NK-92 (cell line): ENCODE measurements around the gene COL25A1.
"Not testable (repeated sequence)": the region's sequence is repeated elsewhere in the genome, so short reads cannot be mapped to it uniquely, and the experiment has no call there.

Source experiments
- DNase-seq: peaks from one replicate; lab custom pipeline; 2025; ENCODE audit not compliant: unreplicated experiment; lab: John Stamatoyannopoulos, UW

The COL25A1 gene

DNA sequence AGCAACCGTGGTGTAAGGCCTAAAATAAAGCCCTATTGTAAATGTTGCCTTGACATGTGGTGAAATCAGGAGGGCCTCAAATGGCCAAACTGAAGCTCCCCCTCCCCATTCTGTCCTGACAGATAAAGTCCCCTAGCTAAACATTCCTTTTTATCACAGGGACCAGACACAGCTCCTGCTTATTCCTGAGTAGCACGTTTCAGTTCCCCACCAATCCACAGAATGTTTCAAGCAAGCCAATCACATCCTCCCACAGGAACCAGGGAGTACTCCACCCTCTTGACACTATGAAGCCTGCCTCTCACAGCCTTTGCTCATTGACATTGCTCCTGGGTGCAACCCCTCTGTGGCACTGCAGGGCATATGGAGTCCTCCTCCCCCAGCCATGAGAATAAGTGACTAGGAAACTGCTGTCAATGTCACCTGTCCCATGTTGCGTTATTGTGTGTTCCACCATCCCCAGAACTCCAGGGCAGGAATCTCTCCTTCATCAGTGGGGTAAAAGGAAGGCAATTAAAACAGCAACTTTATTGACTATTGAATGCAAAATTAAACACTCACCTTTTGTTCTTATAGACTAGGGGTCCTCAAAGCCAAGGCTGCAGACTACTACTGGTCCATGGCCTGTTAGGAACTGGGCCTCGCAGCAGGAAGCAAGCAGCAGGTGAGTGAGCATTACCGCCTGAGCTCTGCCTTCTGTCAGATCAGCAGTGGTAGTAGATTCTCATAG lies 128.1 kb downstream of the COL25A1 start:
- DNase-seq: no peak

DNA sequence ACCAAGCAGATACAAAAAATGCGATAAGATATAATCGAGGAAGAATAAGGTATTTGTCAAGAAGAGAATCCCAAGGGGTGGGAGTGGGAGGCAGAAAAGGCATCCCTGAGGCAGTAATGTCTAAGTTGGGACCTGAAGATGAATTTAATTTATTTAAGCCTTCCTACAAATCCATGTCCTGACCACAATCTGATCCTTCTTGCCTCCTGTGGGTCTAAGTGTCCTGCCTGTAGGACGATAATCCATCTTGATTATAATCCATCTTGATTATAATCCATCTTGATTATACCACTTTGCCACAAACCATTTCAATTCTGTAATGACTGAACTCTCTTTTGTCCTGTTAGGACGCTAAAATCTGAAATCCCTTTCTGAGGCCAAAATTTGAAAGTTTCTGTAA lies 130.2 kb downstream of the COL25A1 start:
- DNase-seq: no peak

DNA sequence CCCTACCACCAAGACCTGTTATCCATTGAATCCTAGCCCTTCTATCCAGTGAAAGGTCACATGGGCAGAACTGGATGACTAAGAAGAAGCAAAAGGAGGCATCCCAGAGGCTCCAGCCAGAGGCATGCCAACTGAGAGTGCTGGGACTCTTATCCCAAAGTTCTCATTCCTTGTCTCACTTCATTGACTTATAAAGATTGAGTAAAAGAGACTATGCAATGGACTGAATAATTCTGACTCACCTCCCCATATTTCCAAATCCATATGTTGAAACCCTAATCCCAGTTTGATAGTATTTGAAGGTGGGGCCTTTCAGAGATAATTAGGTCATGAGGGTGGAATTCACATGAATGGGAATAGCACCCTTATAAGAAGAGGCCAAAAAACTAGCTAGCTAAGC lies 131.4 kb downstream of the COL25A1 start:
- no peak for DNase-seq

DNA sequence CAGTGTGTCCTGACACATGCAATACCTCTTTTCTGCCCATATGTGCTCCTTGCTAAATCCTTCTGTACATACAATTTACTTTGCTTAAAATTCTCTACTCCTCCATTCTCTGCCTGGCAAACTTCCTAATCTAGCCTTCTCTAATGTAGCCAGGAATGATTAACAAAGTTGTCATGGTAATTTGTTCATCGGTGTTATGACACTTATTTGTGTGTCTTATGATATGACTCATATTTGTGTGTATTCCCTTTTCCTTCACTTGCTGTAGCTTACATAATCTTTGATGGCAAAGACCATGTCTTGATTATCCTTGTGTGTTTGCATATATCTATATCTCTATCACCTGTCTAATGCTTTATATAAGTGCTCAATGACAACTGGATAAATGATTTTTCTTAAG lies 133.3 kb downstream of the COL25A1 start:
- DNase-seq: no peak

DNA sequence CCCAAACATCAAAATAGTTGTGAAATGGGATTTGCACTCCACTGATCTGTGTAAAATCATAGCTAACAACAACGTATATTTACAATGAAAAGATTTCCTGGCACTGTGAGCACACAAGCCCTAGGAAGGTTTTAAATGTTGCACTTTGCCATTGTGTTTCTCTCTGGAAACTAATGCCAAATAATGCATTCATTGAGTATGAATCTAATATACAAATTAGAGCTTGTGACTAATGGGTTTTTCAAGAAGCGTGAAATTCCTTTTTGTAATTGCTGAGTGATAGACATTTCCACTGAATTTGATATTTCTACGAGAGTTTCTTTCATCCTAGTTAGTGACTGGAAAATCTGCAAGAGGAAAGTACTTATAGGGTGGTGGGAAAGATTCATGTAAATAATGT lies 135.9 kb downstream of the COL25A1 start:
- no peak for DNase-seq

DNA sequence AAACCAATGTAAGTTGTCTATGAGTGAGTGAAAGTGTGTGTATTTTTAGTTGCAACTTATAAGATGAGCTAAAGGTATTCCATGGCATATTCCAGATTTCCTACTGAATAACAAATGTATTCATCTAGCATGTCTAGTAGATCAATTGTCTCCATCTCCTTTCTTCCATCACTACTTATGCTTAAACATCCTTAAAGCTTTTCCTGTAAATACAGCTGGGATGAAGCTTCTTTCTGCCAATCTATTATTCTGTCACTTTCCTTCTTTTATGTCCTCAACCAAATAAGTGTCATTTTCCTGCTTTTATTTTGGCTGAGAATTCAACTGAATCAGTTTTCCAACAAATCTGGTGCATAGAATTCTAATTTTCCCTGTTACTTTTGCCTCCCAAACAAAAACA lies 136.3 kb downstream of the COL25A1 start:
- no peak for DNase-seq

DNA sequence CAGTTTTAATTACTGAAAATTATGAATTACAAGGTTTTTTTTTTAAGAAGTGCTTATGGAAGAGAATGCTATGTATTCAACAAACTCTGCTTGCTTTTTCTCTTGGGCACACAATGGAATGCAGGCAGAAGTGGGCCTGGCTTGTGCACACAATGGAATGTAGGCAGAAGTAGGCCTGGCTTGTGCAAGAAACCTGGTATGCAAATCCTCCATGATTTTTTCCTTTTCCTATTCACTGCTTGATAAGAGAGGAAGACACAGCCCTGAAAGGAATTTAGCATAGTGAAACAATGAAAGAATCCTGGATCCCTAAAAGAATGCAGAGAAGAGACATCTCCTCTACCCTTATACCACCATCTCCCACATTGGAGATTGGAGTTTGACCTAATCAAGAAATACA lies 138.4 kb downstream of the COL25A1 start:
- DNase-seq: no peak

DNA sequence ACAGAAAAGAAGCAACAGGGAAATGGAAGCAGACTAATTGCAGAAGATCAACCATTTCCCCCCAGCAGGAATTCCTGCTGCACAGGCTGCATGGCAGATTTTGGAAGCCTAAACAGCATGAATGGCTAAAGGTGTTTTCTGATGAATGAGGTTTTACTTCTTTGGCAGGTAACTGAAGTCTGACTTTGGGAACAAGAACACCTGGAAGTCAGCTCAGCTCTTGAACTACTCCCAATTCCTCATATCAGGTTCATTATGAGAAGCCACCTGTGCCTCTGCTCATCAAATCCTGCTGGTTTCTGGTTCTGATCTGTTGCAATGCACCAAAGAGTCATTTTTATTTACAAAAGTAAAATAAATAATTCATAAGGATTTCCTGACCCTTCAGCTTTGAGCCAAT lies 139.0 kb downstream of the COL25A1 start:
- no peak for DNase-seq

DNA sequence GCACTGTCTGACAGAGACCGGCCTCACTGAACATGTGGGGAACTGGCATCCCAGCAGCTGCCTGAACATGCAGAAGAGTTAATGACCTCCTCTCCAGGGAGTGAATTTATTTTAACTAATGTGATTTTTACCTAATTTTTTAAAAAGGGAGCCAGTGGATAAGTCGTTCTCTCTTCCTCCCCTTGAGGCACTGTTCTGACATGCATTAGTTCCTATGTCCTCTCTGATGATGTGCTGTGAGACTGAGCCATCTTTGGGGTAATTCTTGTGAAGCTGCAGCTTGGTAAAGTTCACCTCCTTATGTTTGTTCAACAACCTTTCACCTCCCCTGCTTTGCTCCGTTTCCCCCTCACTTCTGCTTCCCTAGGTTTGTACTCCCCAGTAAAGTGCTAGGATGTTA lies 139.7 kb downstream of the COL25A1 start:
- DNase-seq: no peak

DNA sequence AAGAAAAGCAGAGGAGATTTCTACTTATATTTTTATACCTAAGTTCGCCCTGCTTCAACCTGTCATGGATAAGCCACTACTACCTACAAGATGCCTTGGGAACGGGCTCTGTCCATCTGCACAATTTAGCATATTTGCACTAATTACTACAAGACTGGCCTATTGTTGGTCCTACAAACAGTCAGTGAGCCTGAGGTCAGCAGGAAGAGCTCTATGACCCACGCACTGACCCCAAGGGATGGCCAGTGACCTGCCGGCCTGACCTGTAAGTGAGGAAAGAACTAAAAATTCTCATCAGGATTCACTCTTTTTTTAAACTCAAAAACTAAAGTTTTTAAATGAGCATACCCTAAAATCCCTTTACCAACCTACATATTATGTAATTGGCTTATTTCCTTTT lies 142.0 kb downstream of the COL25A1 start:
- no peak for DNase-seq

DNA sequence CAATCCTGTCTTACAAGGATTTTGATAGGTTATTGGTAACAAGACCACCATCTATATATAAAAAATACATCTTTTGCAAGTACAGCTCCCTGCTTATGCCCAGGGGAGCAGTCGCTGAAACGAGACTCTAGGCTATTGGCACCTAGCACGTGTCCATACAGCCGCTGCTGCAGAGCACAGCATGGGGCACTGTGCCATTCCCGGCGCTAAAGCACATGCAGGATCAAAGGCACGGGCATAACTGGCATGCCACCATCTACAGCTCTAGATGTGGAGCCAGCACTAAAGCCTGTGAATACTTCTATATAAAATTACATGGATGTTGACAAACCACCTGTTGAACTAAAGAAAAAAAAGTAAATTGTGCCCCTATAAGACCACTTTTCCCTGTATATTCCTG lies 144.8 kb downstream of the COL25A1 start:
- DNase-seq: no peak

DNA sequence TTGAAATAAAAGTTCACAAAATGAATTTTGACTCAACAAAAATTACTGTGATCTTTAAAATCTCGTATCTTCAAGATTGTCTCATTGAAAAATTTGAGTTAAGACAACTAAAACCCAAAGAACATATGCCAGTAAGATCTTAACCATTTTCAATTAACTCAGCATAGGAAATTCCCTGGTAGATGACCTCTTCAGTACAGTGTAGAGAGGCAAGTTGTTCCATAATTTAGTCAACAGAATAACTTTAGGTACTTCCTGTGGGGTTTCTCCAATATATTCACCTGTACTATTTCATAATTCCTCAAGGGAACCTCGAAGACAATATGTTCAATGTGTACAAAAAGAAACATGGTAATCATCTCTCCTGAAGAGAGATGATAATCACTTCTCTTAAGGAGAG lies 145.3 kb downstream of the COL25A1 start:
- no peak for DNase-seq

DNA sequence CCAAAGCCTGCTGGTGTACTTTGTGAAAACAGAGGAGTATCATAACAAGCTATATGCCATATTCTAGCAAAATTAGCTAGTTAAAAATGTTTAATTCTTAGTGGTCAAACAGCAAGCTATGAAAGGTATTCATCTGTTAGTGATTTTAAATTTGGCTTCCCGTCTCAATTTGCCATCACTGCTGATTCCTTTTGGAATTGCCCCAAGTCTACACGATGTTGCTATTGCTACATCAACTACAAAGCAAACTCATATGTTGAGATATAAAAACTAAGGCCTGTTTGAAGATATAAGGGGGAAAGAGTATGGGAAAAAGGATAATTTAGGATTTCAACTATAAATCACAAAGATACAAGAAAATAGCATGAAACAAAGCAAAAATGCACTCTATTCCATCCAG lies 146.1 kb downstream of the COL25A1 start:
- DNase-seq: no peak

DNA sequence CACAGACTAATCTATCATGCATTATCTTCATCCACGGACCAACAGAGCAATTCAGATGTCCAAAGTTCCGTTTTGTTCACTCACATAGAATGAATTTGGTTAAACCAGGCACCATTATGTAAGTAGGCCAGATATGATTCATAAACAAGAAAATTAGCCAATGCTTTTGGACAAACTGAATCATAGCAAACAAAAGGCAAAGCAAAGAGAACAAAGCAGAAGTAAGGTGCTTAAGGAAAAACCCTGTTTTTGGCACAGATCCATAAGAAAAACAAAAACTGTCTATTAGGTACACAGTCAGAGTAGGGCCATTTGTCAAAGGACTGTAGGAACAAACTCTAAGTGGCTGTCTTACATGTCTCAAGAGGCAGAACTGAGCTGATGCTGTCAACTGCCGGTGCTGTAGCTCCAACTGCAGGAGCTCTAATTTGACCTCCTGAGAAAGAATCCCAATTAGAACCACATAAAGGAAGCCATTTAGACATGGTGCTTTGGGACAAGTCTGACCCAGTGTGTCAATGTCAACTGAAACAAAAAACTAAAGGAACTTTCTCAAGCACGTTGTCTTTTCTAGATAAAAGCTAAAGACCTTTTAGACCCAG lies 146.7 kb downstream of the COL25A1 start:
- DNase-seq: no peak

DNA sequence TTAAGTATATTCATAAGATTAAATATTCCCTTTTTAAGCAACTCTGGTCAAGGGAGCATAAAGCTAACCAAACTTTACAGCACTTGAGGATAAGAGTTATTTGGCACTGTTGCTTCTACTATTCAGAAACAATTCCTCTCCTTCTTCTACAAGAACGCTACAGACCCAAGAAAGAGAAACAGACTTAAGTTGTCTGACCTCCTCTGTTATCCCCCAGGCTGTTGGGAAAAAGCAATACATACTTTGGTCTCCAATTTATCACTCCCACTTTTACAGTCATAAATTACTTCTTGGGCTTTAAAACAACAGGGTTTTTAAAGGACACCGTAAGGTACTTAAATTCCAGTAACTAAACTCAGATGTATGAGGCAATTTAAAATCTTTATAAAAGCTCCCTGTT lies 147.4 kb downstream of the COL25A1 start:
- DNase-seq: no peak

DNA sequence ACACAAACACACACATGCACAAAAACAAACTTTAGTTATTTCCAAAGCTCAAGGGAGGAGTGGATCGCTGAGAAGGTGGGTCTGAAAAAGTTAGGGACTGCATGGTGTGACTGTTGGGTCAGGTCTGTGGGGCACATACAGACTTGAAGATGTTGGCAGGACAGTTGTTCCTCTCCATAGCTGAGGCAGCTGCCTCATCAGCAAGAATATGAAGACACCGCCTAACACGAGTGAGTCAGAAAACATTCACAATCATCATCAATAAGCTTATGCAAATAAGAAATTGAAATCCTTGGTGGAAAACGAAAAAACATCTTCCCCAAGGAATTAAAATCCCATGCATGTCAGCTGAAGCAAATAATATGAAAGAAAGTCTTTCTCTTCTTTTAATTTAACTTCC lies 148.0 kb downstream of the COL25A1 start:
- no peak for DNase-seq

DNA sequence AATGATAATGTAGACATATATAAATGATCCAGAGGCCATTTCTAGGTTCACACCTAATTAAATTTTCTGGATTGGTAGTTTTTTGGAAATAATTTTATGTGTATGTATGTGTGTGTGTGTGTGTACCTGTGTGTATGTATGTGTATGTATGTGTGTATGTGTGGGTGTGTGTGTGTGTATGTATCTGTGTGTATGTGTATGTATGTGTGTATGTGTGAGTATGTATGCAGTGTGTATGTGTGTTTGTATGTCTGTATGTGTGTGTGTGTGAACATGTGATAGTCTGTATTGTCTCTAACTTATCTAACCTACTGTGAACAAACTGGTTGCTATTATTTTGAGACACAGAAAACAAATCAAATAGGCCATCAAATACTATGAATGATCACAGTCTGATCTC lies 152.6 kb downstream of the COL25A1 start:
- no peak for DNase-seq

DNA sequence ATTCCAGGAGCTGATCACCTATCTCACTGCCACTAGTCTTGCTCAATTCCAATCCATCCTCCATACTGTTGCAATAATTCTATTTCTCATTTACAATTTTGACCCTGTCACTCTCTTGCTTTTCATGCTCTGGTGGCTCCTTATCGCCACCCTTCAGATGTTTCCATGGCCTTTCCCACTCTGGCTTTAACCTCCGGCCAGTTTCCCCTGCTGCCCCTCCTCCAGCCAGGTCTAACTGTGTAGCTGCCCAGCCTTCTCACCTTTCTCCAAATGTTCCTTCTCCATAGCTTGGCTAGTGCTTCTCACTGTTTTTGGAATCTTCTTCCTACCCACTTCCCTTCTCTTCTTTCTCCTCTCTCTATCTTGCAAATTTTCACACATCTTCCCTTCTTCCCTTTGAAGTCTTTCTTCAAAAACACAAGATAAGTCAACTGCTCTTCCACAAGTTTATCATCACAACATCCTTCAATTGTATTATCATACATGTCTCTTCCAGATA lies 153.8 kb downstream of the COL25A1 start:
- no peak for DNase-seq

DNA sequence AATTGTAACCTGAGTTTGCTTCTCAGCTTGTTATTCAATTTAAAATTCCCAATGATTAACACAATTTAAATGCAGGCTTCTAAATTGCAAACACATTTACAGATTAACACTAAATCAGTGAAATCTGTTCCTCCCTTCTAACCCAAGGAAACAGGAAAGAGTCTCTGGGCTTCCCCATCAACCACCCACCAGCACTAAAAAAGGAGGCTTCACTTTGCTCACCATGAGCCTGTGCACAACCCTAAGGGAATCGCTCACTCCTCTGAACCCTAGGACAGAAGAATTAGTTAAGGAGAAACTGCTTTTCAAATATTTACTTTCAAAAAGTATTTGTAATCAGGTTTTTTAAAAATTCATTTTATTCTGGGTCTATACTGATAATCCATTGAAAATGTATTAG lies 155.3 kb downstream of the COL25A1 start:
- DNase-seq: no peak

DNA sequence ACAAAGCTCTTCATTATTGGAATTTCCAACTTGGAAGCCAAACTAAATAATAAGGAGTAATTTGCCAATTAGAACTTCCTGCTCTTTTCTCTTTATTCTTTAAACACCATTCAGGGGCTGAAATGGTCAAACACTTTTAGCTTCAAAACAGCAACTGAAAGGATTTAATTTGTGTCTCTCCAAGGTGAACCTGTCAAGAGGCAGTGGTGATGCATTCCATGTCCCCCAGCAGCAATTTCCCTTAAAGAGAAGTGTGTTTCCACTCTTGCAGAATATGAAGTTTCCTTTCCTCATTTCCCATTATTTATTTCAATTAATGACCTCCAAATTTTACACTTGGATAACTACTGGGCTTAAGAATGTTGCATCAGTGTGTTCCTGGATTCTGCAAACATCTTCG lies 156.0 kb downstream of the COL25A1 start:
- no peak for DNase-seq

DNA sequence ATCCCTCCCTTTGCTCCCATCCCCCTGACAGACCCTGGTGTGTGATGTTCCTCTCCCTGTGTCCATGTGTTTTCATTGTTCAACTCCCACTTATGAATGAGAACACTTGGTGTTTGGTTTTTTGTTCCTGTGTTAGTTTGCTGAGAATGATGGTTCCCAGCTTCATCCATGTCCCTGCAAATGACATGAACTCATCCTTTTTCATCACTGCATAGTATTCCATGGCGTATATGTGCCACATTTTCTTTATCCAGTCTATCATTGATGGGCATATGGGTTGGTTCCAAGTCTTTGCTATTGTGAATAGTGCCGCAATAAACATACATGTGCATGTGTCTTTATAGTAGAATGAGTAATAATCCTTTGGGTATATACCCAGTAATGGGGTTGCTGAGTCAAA lies 164.3 kb downstream of the COL25A1 start:
- not testable (repeated sequence) for DNase-seq

DNA sequence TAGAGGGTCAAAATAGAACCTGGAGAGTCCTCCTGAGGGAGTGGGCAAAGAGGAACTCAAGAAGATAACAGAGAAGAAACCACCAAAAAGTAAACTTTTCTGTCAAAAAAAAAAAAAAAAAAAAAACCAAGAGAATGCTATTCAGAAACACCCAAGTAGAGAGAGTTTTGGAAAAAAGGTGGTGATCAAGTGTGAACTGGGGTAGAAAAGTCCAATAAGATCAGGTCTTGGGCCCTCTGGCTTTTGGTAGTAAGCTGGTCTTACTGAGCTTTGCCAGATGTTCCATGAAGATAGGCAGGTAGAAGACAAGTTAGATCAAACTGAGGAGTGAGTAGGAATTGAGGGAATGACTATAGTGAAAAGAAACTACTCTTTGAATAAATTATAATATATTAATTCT lies 167.5 kb downstream of the COL25A1 start:
- no peak for DNase-seq

DNA sequence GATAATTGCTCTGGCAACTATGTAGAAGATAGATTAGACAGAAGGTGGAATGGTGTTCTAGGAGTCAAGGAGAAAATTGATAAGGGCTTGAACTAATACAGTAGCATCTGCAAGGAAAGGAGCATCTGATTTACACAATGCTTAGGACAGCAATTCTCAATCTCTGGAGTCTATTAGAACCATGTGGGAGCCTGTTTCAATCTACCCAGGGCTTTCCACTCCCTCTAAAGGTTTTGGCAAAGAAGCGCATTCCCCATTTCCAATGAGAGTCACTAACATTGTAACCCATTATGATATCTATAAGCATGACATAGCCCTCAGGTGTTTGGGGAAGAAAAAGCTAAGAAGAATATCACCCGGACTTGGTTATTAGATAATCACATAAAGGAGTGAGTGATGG lies 168.2 kb downstream of the COL25A1 start:
- DNase-seq: no peak
